Measurements from ENCODE around the gene HLA-DRB1. TPM values are rescaled to one million over a fixed set of nuclear protein-coding genes. Genes with fewer than 3 reads are reported as not detected.
"Not testable (repeated sequence)": the region's sequence is repeated elsewhere in the genome, so short reads cannot be mapped to it uniquely, and the experiment has no call there.

Gene HLA-DRB1
- total RNA-seq, 1 donor from 2014 or later = 3.7 TPM

DNA sequence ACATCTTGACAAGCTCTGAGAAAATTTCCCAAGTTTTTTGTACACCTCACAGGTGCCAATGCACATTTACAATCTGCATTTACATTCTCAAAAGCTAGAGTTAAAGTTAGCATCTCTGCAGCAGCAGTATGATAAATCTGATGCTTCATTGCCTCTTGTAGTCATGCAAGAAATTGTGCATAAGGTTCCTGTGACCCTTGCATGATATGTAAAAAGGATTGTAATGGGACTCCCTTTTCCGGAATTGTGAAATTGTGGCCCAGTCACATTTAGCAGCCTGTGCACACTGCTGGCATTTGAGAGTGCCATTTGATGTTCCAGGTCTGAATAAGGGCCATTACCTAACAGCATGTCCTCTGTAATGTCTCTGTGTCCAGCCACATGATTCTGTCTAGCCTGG lies 24.1 kb downstream of the HLA-DRB1 start:
- DNase-seq (ENCODE audit: low spot score in 2 of 2) = no peak
- no peak for FAIRE-seq

GRCh38 chr6:32562940-32563339 lies 26.7 kb downstream of the HLA-DRB1 start:
- FAIRE-seq (no peak), DNase-seq (ENCODE audit: low spot score in 2 of 2) (no peak)

- DNase-seq (ENCODE audit: low spot score in 2 of 2) (no peak), FAIRE-seq (no peak)
These were observed 29.9 kb downstream of the HLA-DRB1 start for GRCh38 chr6:32559747-32560146.

DNA sequence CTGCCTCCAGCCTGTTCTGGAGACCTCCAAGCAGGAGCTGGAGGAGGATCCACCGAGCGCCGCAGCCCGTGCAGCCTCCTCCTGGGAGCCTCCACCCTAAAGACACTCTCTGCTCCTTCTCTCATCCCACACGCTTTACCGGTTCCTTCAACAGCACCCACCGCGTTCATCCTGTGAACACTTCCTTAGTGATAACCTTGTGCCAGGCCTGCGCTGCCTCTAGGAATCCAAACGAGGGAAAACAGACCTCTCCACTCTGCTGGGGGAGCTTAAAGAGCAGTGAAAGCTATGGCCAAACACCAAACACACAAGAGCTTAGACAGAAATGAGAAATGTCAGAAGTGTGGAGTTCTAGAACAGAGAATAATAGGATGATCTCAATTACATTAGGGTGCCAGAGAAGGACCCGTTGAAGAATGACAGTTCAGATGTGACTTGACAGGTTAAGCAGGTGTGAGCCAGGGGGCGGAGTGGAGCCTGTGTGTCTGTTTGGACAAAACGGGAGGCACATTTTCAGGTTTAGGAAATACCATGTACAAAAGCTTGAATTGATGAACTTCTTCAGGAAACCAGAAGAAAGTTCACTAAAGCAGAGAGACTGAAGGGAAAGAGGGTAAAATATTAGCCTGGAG lies 31.1 kb downstream of the HLA-DRB1 start:
- no peak for DNase-seq (ENCODE audit: low spot score in 2 of 2)

DNA sequence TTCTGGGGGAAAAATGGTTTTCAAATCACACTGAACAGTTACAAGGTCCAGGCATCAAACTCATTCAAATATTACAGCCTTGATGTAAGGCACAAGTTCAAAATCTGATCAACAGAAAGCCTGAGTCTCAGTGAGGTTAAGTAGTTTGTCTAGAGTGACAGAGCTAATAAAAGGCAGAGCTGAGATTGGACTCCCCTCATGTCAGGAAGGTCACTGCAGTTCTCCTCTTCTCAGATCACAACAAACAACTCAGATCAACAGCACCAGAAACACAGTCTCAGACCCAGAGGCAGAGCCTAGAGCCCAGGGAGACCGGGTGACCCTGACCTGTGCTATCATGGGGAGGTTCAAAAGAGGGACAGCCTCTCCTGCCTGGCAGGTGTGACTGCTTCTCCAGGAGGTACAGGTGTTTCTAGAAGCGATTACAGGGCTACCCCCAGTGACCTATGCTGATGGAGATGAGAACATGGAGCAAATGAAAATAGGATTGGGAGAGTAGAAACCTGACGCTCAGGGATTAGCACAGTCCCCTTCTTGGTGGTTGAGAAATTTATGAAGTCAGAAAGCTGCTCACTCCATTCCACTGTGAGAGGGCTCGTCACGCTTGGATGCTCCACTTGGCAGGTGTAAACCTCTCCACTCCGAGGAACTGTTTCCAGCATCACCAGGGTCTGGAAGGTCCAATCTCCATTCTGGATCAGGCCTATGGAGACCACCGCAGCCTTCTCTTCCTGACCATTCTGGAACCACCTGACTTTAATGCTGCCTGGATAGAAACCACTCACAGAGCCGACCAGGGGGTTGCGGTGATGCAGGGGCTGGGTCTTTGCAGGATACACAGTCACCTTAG lies 35.3 kb downstream of the HLA-DRB1 start:
- DNase-seq (ENCODE audit: low spot score in 2 of 2) (no peak), FAIRE-seq (no peak)

More for the DNA sequence above, 31.1 kb downstream of the HLA-DRB1 start:
- no peak for FAIRE-seq

DNA sequence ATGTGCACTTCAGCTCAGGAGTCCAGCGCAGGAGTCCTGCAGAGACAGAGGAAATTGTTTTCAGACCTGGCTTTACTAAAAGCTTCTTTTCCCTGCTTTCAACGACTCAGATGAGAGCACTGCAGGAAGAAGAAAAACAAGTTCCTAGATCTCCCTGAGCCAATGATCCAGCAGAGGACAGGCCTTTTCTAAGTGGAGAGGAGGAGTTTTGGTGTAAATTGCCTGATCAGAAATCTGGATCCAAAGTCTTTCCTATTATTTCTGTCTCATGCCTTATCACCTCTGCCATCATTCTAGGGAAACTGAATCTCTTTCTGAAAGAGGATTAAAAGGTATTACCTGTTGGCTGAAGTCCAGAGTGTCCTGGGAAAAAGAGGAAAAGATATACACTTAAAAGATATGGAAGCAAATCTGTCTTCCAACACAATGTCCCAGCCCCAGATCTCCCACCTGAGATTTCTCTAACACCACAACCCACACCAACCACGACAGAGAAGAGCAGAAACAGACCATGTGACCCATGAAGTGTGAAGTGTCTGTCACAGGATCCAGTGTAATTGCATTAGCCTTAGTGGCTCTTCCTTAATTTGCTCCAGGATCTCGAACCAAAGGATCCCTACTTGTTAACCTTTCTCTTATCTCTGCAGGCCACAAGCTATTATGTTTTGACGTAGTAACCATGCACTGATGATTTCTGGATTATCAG lies 36.5 kb downstream of the HLA-DRB1 start:
- FAIRE-seq (no peak), DNase-seq (ENCODE audit: low spot score in 2 of 2) (no peak)

DNA sequence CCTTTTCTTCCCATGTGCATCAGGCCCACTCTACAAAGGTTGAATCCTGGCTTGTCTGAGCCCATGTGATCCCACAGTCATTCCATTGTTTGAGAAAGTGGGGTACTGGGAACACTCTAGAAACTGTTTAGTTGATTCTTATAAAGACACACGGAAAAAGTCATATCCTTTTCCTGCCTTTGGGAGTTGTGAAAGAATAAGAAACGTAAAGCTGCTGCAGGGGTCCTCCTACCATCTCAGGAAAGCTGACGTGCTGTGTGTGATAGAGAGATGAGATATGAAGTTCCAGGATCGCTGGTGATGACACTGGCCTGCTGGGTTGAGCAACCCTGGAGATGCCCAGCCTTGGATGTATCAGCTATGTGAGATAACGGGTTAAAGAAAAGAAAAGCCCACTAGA lies 38.2 kb downstream of the HLA-DRB1 start:
- FAIRE-seq (no peak), DNase-seq (ENCODE audit: low spot score in 2 of 2) (no peak)

- no peak for FAIRE-seq
- no peak for DNase-seq (ENCODE audit: low spot score in 2 of 2)
These were observed 49.8 kb downstream of the HLA-DRB1 start for GRCh38 chr6:32539839-32540238.

GRCh38 chr6:32530431-32530793 lies 59.2 kb downstream of the HLA-DRB1 start:
- not testable (repeated sequence) for FAIRE-seq; DNase-seq (ENCODE audit: low spot score in 2 of 2)

GRCh38 chr6:32529697-32530430 lies 59.8 kb downstream of the HLA-DRB1 start, which contains the start of gene HLA-DRB5:
HLA-DRB5 (minus strand) TSS chr6:32530287; CDS start chr6:32530224, 63 bp downstream.
- FAIRE-seq (no peak), DNase-seq (ENCODE audit: low spot score in 2 of 2) (no peak)

Small RNA genes lying within 50 kb of the gene (small RNA-seq; reads per million reads assigned to genes)
- not detected for gene RNU1-61P

Other genes with a start within 250 kb of the HLA-DRB1 start
- gene TSBP1, start 217.9 kb downstream of the HLA-DRB1 start, total RNA-seq = not detected
- gene BTNL2, start 182.7 kb downstream of the HLA-DRB1 start, total RNA-seq = not detected
- gene HLA-DRA, start 150.0 kb downstream of the HLA-DRB1 start, total RNA-seq = 2.0 TPM
- 1.6 TPM for gene HLA-DRB5, start 59.6 kb downstream of the HLA-DRB1 start, total RNA-seq
- not detected for gene HLA-DQA1, start 47.6 kb upstream of the HLA-DRB1 start, total RNA-seq
- 0.41 TPM for gene HLA-DQB1, start 76.8 kb upstream of the HLA-DRB1 start, total RNA-seq
- gene HLA-DQA2, start 151.5 kb upstream of the HLA-DRB1 start, total RNA-seq = not detected
- not detected for gene HLA-DQB2, start 173.7 kb upstream of the HLA-DRB1 start, total RNA-seq
- gene HLA-DOB, start 227.2 kb upstream of the HLA-DRB1 start, total RNA-seq = not detected
- gene TAP2, start 248.9 kb upstream of the HLA-DRB1 start, total RNA-seq = 2.4 TPM